Muscle of back (tissue), 13 donors: ENCODE measurements around the gene ZNF91. TPM values are rescaled to one million over a fixed set of nuclear protein-coding genes. Genes with fewer than 3 reads are reported as not detected.
"Not testable (repeated sequence)": the region's sequence is repeated elsewhere in the genome, so short reads cannot be mapped to it uniquely, and the experiment has no call there.

Experiments
- DNase-seq, 3 donors: peaks; one replicate each; pipeline versions ENCODE4 v3.0.0 to v3.0.0-alpha.2; 2013
- long read RNA-seq, 9 donors: transcript quantifications; one replicate each; lab custom pipeline, GENCODE V29; 2026
- polyA plus RNA-seq, 10 donors: library from polyadenylated mRNA; unstranded; fragments of 120-200 nt; gene quantifications; one replicate each; pipeline ENCODE4 v1.2.1, GENCODE V29; 2013; ENCODE audit not compliant: insufficient read length in 10 of 10

Gene ZNF91
- polyA plus RNA-seq, result 10 to 100 TPM; 21.2 to 40.3 (median 31.1) TPM
- long read RNA-seq, donor 1, full-length matches to known transcripts, result 15 of 15 reads
- long read RNA-seq, donor 1, partial matches to known transcripts, result 0 of 15 reads
- long read RNA-seq, donor 1, other reads (novel, unspliced or antisense), result 0 of 15 reads
- long read RNA-seq, donor 2, transcript ZNF91-210 (1 exons, 2,307 nt), result major isoform, 9 of 11 reads
- long read RNA-seq, donor 2, partial matches to known transcripts, result 0 of 11 reads
- long read RNA-seq, donor 2, other reads (novel, unspliced or antisense), result 0 of 11 reads
- long read RNA-seq, donor 3, partial matches to known transcripts, result 0 of 1 reads
- long read RNA-seq, donor 3, other reads (novel, unspliced or antisense), result 0 of 1 reads
- long read RNA-seq, donor 4, full-length matches to known transcripts, result 2 of 2 reads
- long read RNA-seq, donor 4, partial matches to known transcripts, result 0 of 2 reads
- long read RNA-seq, donor 4, other reads (novel, unspliced or antisense), result 0 of 2 reads
- long read RNA-seq, donor 5, full-length matches to known transcripts, result 12 of 12 reads
- long read RNA-seq, donor 5, partial matches to known transcripts, result 0 of 12 reads
- long read RNA-seq, donor 5, other reads (novel, unspliced or antisense), result 0 of 12 reads
- long read RNA-seq, donor 6, full-length matches to known transcripts, result 12 of 12 reads
- long read RNA-seq, donor 6, partial matches to known transcripts, result 0 of 12 reads
- long read RNA-seq, donor 6, other reads (novel, unspliced or antisense), result 0 of 12 reads
- long read RNA-seq, donor 7, full-length matches to known transcripts, result 19 of 19 reads
- long read RNA-seq, donor 7, partial matches to known transcripts, result 0 of 19 reads
- long read RNA-seq, donor 7, other reads (novel, unspliced or antisense), result 0 of 19 reads
- long read RNA-seq, donor 8, full-length matches to known transcripts, result 14 of 14 reads
- long read RNA-seq, donor 8, partial matches to known transcripts, result 0 of 14 reads
- long read RNA-seq, donor 8, other reads (novel, unspliced or antisense), result 0 of 14 reads
- long read RNA-seq, donor 9, result 0 reads

DNA sequence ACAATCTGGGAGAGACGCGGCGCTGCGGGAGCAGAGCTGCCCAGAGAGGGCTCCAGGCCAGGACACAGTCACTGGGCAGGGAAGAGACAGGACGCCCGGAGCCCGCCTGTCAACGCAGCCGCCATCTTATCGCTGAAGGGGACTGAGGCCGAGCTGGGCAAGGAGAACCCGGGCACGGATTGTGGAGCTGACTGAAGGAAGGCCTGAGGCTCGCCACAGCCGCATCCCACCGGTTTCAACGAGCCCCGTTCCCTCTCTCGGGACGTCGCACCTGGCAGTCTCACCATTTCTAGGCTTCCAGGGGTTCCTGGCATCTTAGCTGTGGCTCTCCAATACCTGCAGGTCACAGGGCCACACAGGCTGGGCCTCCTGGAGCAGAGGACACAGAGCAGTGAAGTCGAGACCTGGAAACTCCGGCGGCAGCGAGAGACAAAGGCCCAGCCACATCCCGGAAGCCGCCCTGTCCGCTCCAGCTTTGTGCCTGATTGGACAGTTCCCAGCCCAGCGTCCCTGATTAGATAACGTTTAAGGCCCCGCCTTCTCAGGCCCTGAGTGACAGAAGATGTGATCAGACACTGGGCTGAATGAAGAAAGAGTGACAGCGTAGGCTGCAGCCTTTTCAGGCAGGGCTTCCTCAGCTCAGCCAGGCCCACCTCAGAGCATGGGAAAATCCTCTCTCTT is at the start of gene ZNF91:
Gene ZNF91, minus strand, starts transcription at position 431 of the 681 bp plus-strand sequence. Its CDS starts 117 bp downstream, at position 314.
- DNase-seq, result peak; percentile 97 to 98 (median 98)

GRCh38 chr19:23440791-23441190 is 45.5 kb upstream of the ZNF91 start:
- DNase-seq, result no peak

GRCh38 chr19:23440207-23440606 is 44.9 kb upstream of the ZNF91 start:
- no peak for DNase-seq

DNA sequence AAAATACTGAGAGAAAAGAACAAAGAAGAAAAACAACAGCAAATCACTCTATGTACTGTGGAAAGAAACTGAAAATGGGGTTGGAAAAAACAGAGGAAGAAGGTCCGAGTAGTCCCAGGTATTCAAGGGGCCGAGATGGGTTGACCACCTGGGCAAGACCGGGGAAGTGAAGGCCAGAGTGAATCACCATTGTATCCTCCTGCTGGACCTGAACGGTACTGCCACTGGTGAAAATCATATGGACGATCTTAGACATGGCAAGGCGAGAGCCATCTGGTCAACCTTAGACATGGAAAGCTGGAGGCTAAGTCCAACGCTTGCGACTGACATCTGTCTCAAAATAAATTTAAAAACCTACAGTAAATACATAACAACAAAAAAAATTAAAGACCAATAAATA is 44.4 kb upstream of the ZNF91 start:
- DNase-seq, result no peak

GRCh38 chr19:23437901-23438300 is 42.6 kb upstream of the ZNF91 start:
- no peak for DNase-seq

GRCh38 chr19:23436944-23437343 is 41.7 kb upstream of the ZNF91 start:
- no peak for DNase-seq

GRCh38 chr19:23436318-23436717 is 41.0 kb upstream of the ZNF91 start:
- DNase-seq, result no peak

- DNase-seq, result no peak
Observed at GRCh38 chr19:23420824-23421223, 25.6 kb upstream of the ZNF91 start.

- DNase-seq, result not testable (repeated sequence)
Observed at GRCh38 chr19:23419261-23419660, 24.0 kb upstream of the ZNF91 start.

GRCh38 chr19:23415561-23416191 is 20.4 kb upstream of the ZNF91 start:
- DNase-seq, result peak; percentile 7 to 61 (median 16)

GRCh38 chr19:23415034-23415433 is 19.8 kb upstream of the ZNF91 start:
- no peak for DNase-seq

GRCh38 chr19:23410155-23410554 is 14.9 kb upstream of the ZNF91 start:
- no peak for DNase-seq

GRCh38 chr19:23409392-23410048 is 14.2 kb upstream of the ZNF91 start:
- DNase-seq, result no peak

DNA sequence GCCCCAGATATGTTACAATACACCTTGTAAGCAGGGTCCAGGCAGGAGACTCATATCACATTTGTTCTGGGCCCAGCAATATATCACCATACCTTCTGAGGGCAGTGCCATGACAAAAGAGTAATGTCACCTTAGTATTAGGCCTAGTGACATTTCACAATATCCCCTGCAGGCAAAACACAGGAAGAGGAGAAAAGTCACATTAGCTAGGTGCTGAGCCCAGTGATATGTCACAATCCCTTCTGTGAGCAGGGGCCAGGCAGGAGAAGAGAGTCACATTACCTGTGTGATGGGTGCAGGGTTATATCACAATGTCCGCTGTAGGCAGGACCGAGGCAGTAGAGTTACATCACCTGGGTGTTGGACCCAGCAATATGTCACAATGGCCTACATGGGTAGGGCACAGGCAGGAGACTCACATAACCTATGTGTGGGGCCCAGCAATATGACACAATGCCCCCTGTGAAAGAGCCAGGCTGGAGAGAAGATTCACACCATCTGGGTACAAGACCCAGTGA is 12.4 kb upstream of the ZNF91 start:
- DNase-seq, result no peak

DNA sequence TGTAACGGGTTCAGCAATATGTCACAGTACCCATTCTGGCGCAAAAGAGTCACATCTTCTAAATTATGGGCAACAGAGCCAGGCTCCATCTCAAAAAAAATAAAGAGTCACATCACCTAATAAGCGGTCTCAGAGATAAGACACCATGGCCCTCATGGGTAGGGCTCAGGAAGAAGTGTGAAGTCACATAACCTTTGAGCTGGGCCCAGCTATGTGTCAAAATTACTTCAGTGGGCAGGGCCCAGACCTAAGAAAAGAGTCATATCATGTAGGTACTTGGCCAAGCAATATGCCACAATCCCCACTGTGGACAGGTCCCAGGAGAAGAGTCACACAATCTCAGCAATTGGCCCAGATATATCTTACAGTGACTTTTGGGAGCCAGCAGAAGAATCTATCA is 11.4 kb upstream of the ZNF91 start:
- DNase-seq, result no peak

DNA sequence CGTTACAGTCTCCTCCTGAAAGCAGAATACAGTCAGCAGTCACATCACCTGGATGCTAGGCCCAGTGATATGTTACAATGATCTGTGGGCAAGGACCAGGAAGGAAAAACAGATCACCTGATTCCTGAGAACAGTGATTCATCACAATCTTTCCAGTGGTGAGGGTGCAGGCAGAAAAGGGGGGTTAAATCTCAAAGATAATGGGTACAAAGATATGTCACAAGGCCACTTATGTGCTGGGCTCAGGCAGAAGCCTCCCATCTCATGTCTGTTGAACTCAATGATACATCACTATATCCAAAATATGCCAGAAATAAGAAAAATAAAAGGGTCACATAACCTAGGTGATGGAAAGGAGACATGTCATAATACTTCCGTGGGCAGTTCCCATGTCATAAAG is 10.8 kb upstream of the ZNF91 start:
- DNase-seq, result no peak

DNA sequence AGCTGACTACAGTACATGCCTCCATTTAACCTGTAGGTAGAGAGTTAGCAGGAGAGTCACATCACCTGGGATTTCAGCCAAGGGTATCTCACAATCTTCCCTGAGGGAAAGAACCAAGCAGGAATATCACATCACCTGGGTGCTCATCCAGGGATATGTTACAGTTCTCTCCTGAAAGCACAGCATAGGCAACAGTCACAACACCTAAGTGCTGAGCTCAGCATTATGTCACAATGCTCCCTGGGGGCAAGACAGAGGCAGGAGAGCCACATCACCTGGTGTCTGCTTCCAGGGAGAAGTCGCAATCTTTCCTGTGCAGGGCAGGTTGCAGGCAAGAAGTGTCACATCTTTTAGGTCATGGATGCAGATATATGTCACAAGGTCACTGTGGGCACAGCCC is 9.4 kb upstream of the ZNF91 start:
- DNase-seq, result no peak

DNA sequence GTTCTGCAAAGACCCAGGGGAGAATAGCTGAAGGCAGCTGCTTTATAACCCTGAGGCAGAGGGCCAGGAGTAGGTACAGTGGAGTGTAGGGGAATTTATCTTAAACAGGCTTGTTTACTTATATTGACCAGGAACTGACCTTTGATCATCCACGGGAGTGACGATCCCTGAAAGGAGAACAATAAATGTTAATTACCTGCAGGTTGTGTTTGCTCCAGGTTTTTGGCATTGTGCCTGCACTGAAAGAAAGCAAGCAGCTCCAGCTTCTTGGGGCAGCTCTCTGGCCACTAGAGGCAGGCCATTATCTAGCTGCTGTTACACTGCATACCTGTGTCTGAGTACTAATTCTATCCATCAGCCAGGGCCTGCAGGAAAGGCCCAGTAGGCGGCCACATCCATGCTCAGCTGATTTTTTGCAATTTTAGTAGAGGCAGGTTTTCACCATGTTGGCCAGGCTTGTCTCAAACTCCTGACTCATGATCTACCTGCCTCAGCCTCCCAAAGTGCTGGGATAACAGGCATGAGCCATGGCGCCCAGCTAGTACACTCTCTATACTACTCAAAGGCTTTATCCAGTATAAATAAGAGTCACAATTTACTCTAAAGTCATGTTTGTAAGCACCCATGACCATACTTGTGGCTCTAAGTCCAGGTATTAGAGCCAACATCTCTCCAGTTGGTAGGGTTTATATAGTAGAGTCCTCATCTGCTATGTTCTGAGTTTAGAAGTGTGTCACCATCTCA is 8.5 kb upstream of the ZNF91 start:
- no peak for DNase-seq

DNA sequence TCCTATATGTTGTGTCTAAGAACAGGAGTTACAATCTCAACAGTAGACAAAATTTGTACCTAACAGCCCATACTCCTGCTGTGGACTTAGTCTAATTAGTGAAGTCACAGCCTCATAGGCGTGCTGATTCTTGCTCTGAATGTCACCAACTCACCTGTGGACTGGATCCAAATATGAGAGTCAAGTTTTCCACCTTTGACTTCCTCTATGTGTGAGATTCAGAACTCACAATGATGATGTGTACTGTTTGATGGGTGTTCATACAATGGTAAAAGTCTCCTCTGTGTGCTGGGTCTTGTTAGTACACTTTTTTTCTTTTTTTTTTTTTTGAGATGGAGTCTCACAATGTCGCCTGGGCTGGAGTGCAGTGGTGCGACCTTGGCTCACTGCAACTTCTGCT is 7.8 kb upstream of the ZNF91 start:
- DNase-seq, result no peak

DNA sequence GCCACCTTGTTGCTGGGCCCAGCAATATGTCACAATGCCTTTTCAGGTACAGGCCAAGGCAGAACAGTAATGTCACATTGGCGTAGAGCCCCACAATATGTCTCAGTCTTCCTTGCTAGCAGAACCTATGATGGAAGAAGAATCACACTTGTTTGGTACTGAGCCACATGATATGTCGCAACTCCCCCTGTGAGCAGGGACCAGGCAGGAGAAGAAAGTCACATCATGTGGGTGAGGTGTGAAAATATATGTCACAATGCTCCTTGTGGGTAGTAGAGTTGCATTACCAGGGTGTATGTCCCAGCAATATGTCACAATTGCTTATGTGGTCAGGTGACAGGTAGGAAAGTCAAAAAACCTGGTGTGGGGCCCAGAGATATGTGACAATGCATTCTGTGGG is 7.1 kb upstream of the ZNF91 start:
- no peak for DNase-seq
